Measurements from ENCODE around the gene ENPP5. TPM values are rescaled to one million over a fixed set of nuclear protein-coding genes. Genes with fewer than 3 reads are reported as not detected.
A peak's percentile ranks its signal among the peaks of the same experiment; 100 is the strongest.
"Not testable (repeated sequence)": the region's sequence is repeated elsewhere in the genome, so short reads cannot be mapped to it uniquely, and the experiment has no call there.

ENPP5 gene
- total RNA-seq, 2 experiments from 2014 or later, result 0.10 to 0.12 TPM

GRCh38 chr6:46129629-46130511 lies 40.9 kb downstream of the ENPP5 start, which contains the start of gene ENPP4:
ENPP4 (plus strand) TSS chr6:46129989; CDS start chr6:46139584, 9,595 bp downstream.
- intact Hi-C loops (cut with micrococcal nuclease), result loop anchor here (1.0 to 10.0 kb wide), 4 partner anchors 41 to 522 kb away; partner anchors contain the start of genes CYP39A1, ENPP5 and SLC25A27
- Mint-ChIP-seq H3K9me3 (no peaks in the 10 kb centered on the region), H3K27me3 (no peaks in the 10 kb centered on the region), H3K36me3 (no peaks in the 10 kb centered on the region), H3K4me3 (peak within 1 kb of the TSS; percentile 86), H3K27ac (peak within 1 kb of the TSS; percentile 57), H3K4me1 (ENCODE audit: low read depth) (peaks cover 30% of the 10 kb centered on the region)
- ChIA-PET POLR2A (interaction anchor here (0.7 to 1.6 kb wide), 3 partner anchors 40 to 206 kb away, joined by 3 to 4 read pairs (median 3); no protein-coding TSS in a partner anchor), CTCF (interaction anchor here (0.8 to 3.1 kb wide), 6 partner anchors 8 to 280 kb away, joined by 3 to 17 read pairs (median 4); no protein-coding TSS in a partner anchor)
- peak; percentile 94 for DNase-seq

- POLR2A ChIA-PET, result interaction anchor here (1.6 kb wide), 1 partner anchor 41 kb away, joined by 3 read pairs; no protein-coding TSS in a partner anchor
- no peaks in the 10 kb centered on the region for H3K27me3 Mint-ChIP-seq
- no peaks in the 10 kb centered on the region for H3K36me3 Mint-ChIP-seq
- peaks cover 30% of the 10 kb centered on the region for H3K4me1 Mint-ChIP-seq (ENCODE audit: low read depth)
- no peaks in the 10 kb centered on the region for H3K9me3 Mint-ChIP-seq
- H3K4me3 Mint-ChIP-seq, result peak overlapping the region; percentile 86
- no peak for DNase-seq
- H3K27ac Mint-ChIP-seq, result peak overlapping the region; percentile 49
- CTCF ChIA-PET, result interaction anchor here (0.8 to 3.1 kb wide), 6 partner anchors 9 to 281 kb away, joined by 3 to 17 read pairs (median 4); no protein-coding TSS in a partner anchor
- intact Hi-C loops (cut with micrococcal nuclease), result loop anchor here (1.0 to 10.0 kb wide), 3 partner anchors 42 to 523 kb away; partner anchors contain the start of genes CYP39A1, ENPP5 and SLC25A27
Observed at GRCh38 chr6:46129291-46129628, 41.5 kb downstream of the ENPP5 start.

GRCh38 chr6:46128476-46128875 lies 42.3 kb downstream of the ENPP5 start:
- ChIA-PET POLR2A (no interaction called here), CTCF (interaction anchor here (1.3 to 3.1 kb wide), 3 partner anchors 38 to 282 kb away, joined by 4 to 17 read pairs (median 8); no protein-coding TSS in a partner anchor)
- no peaks in the 10 kb centered on the region for H3K9me3 Mint-ChIP-seq
- no peaks in the 10 kb centered on the region for H3K27me3 Mint-ChIP-seq
- intact Hi-C loops (cut with micrococcal nuclease), result loop anchor here (2.0 to 10.0 kb wide), 2 partner anchors 42 to 84 kb away; partner anchors contain the start of gene ENPP5
- H3K27ac Mint-ChIP-seq, result no peak overlapping the region
- peaks cover 24% of the 10 kb centered on the region for H3K4me1 Mint-ChIP-seq (ENCODE audit: low read depth)
- DNase-seq, result no peak
- H3K4me3 Mint-ChIP-seq, result peak overlapping the region; percentile 86
- no peaks in the 10 kb centered on the region for H3K36me3 Mint-ChIP-seq

GRCh38 chr6:46119679-46120078 lies 51.1 kb downstream of the ENPP5 start:
- Mint-ChIP-seq H3K36me3 (peaks cover 27% of the 10 kb centered on the region), H3K4me1 (ENCODE audit: low read depth) (peaks cover 15% of the 10 kb centered on the region)
- H3K27ac Mint-ChIP-seq, H3K4me3 Mint-ChIP-seq, H3K9me3 Mint-ChIP-seq, H3K27me3 Mint-ChIP-seq, POLR2A ChIA-PET, CTCF ChIA-PET, DNase-seq: not testable (repeated sequence)
- intact Hi-C loops (cut with micrococcal nuclease), result loop anchor here (10.0 kb wide), 1 partner anchor 75 kb away; no protein-coding TSS in a partner anchor

- H3K27me3 Mint-ChIP-seq, result no peaks in the 10 kb centered on the region
- intact Hi-C loops (cut with micrococcal nuclease), result no loop called here
- no peak for DNase-seq
- ChIA-PET CTCF (no interaction called here), POLR2A (no interaction called here)
- peaks cover 15% of the 10 kb centered on the region for H3K4me1 Mint-ChIP-seq (ENCODE audit: low read depth)
- H3K9me3 Mint-ChIP-seq, result peaks cover 9% of the 10 kb centered on the region
- H3K27ac Mint-ChIP-seq, result no peak overlapping the region
- H3K36me3 Mint-ChIP-seq, result peaks cover 27% of the 10 kb centered on the region
- H3K4me3 Mint-ChIP-seq, result no peak overlapping the region
Observed at GRCh38 chr6:46118836-46119235, 51.9 kb downstream of the ENPP5 start.

- H3K27me3 Mint-ChIP-seq, result no peaks in the 10 kb centered on the region
- H3K4me3 Mint-ChIP-seq, result no peak overlapping the region
- H3K4me1 Mint-ChIP-seq (ENCODE audit: low read depth), result peaks cover 15% of the 10 kb centered on the region
- H3K9me3 Mint-ChIP-seq, result peaks cover 9% of the 10 kb centered on the region
- H3K27ac Mint-ChIP-seq, result no peak overlapping the region
- DNase-seq, result no peak
- ChIA-PET CTCF (no interaction called here), POLR2A (no interaction called here)
- intact Hi-C loops (cut with micrococcal nuclease), result no loop called here
- H3K36me3 Mint-ChIP-seq, result peaks cover 28% of the 10 kb centered on the region
Observed at GRCh38 chr6:46118157-46118556, 52.6 kb downstream of the ENPP5 start.

GRCh38 chr6:46116289-46116688 lies 54.5 kb downstream of the ENPP5 start:
- H3K4me3 Mint-ChIP-seq, result no peak overlapping the region
- H3K9me3 Mint-ChIP-seq, result peaks cover 4% of the 10 kb centered on the region
- ChIA-PET CTCF (no interaction called here), POLR2A (interaction anchor here (0.9 kb wide), 1 partner anchor 25 kb away, joined by 4 read pairs; no protein-coding TSS in a partner anchor)
- DNase-seq, result no peak
- H3K27me3 Mint-ChIP-seq, result no peaks in the 10 kb centered on the region
- no peak overlapping the region for H3K27ac Mint-ChIP-seq
- H3K36me3 Mint-ChIP-seq, result peaks cover 24% of the 10 kb centered on the region
- intact Hi-C loops (cut with micrococcal nuclease), result no loop called here
- peaks cover 15% of the 10 kb centered on the region for H3K4me1 Mint-ChIP-seq (ENCODE audit: low read depth)

GRCh38 chr6:46115634-46116033 lies 55.1 kb downstream of the ENPP5 start:
- ChIA-PET POLR2A (interaction anchor here (0.9 kb wide), 1 partner anchor 26 kb away, joined by 4 read pairs; no protein-coding TSS in a partner anchor), CTCF (no interaction called here)
- H3K36me3 Mint-ChIP-seq, result peaks cover 19% of the 10 kb centered on the region
- H3K9me3 Mint-ChIP-seq, result peaks cover 4% of the 10 kb centered on the region
- H3K27me3 Mint-ChIP-seq, result no peaks in the 10 kb centered on the region
- H3K4me3 Mint-ChIP-seq, result no peak overlapping the region
- intact Hi-C loops (cut with micrococcal nuclease), result no loop called here
- peaks cover 15% of the 10 kb centered on the region for H3K4me1 Mint-ChIP-seq (ENCODE audit: low read depth)
- H3K27ac Mint-ChIP-seq, result no peak overlapping the region
- no peak for DNase-seq

GRCh38 chr6:46113370-46113769 lies 57.4 kb downstream of the ENPP5 start:
- CTCF ChIA-PET, result interaction anchor here (0.6 kb wide), 1 partner anchor 877 kb away, joined by 3 read pairs; no protein-coding TSS in a partner anchor
- Mint-ChIP-seq H3K36me3 (peaks cover 18% of the 10 kb centered on the region), H3K4me3 (no peak overlapping the region), H3K27me3 (no peaks in the 10 kb centered on the region), H3K27ac (no peak overlapping the region), H3K9me3 (peaks cover 8% of the 10 kb centered on the region), H3K4me1 (ENCODE audit: low read depth) (peaks cover 5% of the 10 kb centered on the region)
- DNase-seq, result no peak
- intact Hi-C loops (cut with micrococcal nuclease), result no loop called here
- POLR2A ChIA-PET, result no interaction called here

Other genes with a start within 250 kb of the ENPP5 start
- 1 to 10 TPM; 8.0 to 8.5 TPM for gene CLIC5, start 155.1 kb downstream of the ENPP5 start, total RNA-seq
- gene ENPP4, start 41.0 kb downstream of the ENPP5 start, total RNA-seq, result 1 to 10 TPM; 8.5 to 8.8 TPM